PC-3 (cell line): ENCODE data around the gene MVB12B. TPM values are rescaled to one million over a fixed set of nuclear protein-coding genes. Genes with fewer than 3 reads are reported as not detected.

Experiments used
- ATAC-seq: fragments of 200-7000 bp; cut with Tn5 transposase; 2 replicates; pipeline ENCODE4 v1.9.1; 2020; ENCODE audit warnings: mild to moderate bottlenecking, moderate library complexity
- BruUV-seq: library from RNA; stranded (reverse); fragments of 400-500 nt; replicated peaks from 2 replicates; lab custom pipeline; 2021; lab: Mats Ljungman, UMichigan
- CTCF ChIA-PET: fragments of 300-600 bp; sonication (Branson Sonifier 250); formaldehyde crosslinking; loops from one replicate; lab custom pipeline; 2022; ENCODE audit warnings: antibody characterized with exemption; lab: Charles Lee
- POLR2A ChIA-PET: fragments of 300-600 bp; sonication (Branson Sonifier 250); formaldehyde crosslinking; loops from one replicate; lab custom pipeline; 2022; ENCODE audit warnings: antibody characterized with exemption; ENCODE audit not compliant: unreplicated experiment; lab: Charles Lee
- DNase-seq: peaks from one replicate; pipeline ENCODE4 v3.0.0-alpha.2; 2015
- H2AFZ ChIP-seq: fragments of 300-600 bp; sonication (generic); 2 replicates; pipeline ENCODE4 v1.6.0; 2016; ENCODE audit warnings: antibody characterized with exemption, low read length
- H3F3A ChIP-seq: fragments of 300-600 bp; sonication (generic); one replicate; pipeline ENCODE4 v1.6.0; 2017; ENCODE audit warnings: antibody characterized with exemption, low read length, control low read depth, mild to moderate bottlenecking; ENCODE audit not compliant: unreplicated experiment
- H3K27ac ChIP-seq: fragments of 300-600 bp; sonication (generic); 2 replicates; pipeline ENCODE4 v1.5.1; 2016; ENCODE audit warnings: mild to moderate bottlenecking, low read length
- H3K27me3 ChIP-seq: fragments of 300-600 bp; sonication (generic); 2 replicates; pipeline ENCODE4 v1.6.1; 2016; ENCODE audit warnings: low read length, mixed read lengths
- H3K36me3 ChIP-seq: fragments of 300-600 bp; sonication (generic); 2 replicates; pipeline ENCODE4 v1.6.1; 2016; ENCODE audit warnings: low read depth, mixed run types, low read length, mixed read lengths
- H3K4me1 ChIP-seq: fragments of 300-600 bp; sonication (generic); 2 replicates; pipeline ENCODE4 v1.5.1; 2016; ENCODE audit warnings: low read length; ENCODE audit not compliant: insufficient read depth
- H3K4me2 ChIP-seq: fragments of 300-600 bp; sonication (generic); 2 replicates; pipeline ENCODE4 v1.6.0; 2016; ENCODE audit warnings: low read length
- H3K4me3 ChIP-seq: fragments of 300-600 bp; sonication (generic); 2 replicates; pipeline ENCODE4 v1.5.1; 2016; ENCODE audit warnings: mild to moderate bottlenecking, low read length, mixed read lengths
- H3K79me2 ChIP-seq: fragments of 300-600 bp; sonication (generic); 2 replicates; pipeline ENCODE4 v1.6.1; 2017; ENCODE audit warnings: low read length, mixed read lengths
- H3K9ac ChIP-seq: fragments of 300-600 bp; sonication (generic); 2 replicates; pipeline ENCODE4 v1.6.0; 2016; ENCODE audit warnings: mild to moderate bottlenecking, low read length
- H3K9me2 ChIP-seq: fragments of 300-600 bp; sonication (generic); replicated peaks from 2 replicates; pipeline ENCODE4 v1.6.1; 2016; ENCODE audit warnings: mixed run types, low read length, mixed read lengths
- H3K9me3 ChIP-seq: fragments of 300-600 bp; sonication (generic); 2 replicates; pipeline ENCODE4 v1.6.1; 2016; ENCODE audit warnings: low read length, mixed read lengths
- H4K20me1 ChIP-seq: fragments of 300-600 bp; sonication (generic); 2 replicates; pipeline ENCODE4 v1.6.1; 2016; ENCODE audit warnings: low read length, mixed read lengths
- EZH2 ChIP-seq: fragments of 300-600 bp; sonication (generic); IDR thresholded peaks from one replicate; pipeline ENCODE4 v1.6.1; 2017; ENCODE audit warnings: antibody characterized with exemption, mild to moderate bottlenecking, low read length; ENCODE audit not compliant: unreplicated experiment
- EZH2phosphoT487 ChIP-seq: fragments of 300-600 bp; sonication (generic); IDR thresholded peaks from 2 replicates; pipeline ENCODE4 v1.6.1; 2018; ENCODE audit warnings: mild to moderate bottlenecking, antibody characterized with exemption, low read length, borderline replicate concordance
- intact Hi-C: fragments of 100-400 bp; cut with micrococcal nuclease; formaldehyde crosslinking; loops from 2 replicates; pipeline ENCODE4 v1.9.0; 2023
- total RNA-seq: library from RNA; depleted of rRNA; stranded (reverse); fragments of >200 nt; gene quantifications from 2 replicates; pipeline ENCODE4 v1.2.3, GENCODE V29; 2014
- TF ChIP-seq, protein P1 (sequence below): fragments of 300-600 bp; sonication (generic); conservative IDR thresholded peaks from 2 replicates; pipeline ENCODE4 v1.5.1; 2017; ENCODE audit warnings: antibody characterized with exemption, low read depth, mild to moderate bottlenecking, low read length

The MVB12B gene
- total RNA-seq, 1 experiment from 2014 or later: 7.2 TPM

DNA sequence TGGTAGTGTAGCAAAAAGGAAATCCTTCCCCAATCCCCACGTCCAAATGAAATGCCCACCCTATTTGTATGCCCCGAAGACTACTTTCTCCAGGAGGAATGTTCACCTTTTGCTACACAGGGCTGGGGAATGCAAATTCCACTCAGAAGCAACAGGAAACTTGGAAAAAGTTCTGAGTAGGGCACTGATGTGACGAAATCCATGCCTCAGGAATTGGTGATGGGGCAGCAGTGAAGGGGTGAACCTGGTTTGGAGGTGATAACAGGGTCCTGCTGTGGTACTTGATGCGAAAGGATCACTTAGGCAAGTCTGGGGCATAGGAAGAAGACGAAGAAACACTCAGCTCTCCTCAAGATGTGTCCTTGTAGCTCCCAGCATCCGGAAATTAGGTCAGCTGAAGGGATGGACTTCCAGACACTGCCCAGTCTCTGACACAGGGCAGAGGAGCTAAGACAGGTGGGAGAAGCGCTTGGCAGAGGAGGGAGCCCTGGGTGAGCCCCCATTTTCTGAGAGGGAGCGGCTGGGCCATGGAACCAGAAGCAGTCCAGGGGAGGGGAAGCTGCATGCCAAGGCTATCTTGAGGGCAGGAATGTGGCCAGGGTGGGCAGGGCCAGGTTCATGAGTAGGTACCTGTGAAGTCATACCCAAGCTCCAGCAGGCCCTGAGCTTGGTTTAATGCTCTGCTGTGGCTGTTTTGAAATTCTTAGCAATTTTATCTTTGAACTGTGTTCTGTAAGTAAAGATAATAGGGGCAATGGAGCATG lies 22.2 kb upstream of the MVB12B start:
- H3K9me2 ChIP-seq: no peaks in the 10 kb centered on the region
- no TSS peak for BruUV-seq
- H3K27me3 ChIP-seq: no peaks in the 10 kb centered on the region
- DNase-seq: no peak
- TF ChIP-seq EZH2phosphoT487 (no peak), EZH2 (no peak)
- TF ChIP-seq, protein P1, sequence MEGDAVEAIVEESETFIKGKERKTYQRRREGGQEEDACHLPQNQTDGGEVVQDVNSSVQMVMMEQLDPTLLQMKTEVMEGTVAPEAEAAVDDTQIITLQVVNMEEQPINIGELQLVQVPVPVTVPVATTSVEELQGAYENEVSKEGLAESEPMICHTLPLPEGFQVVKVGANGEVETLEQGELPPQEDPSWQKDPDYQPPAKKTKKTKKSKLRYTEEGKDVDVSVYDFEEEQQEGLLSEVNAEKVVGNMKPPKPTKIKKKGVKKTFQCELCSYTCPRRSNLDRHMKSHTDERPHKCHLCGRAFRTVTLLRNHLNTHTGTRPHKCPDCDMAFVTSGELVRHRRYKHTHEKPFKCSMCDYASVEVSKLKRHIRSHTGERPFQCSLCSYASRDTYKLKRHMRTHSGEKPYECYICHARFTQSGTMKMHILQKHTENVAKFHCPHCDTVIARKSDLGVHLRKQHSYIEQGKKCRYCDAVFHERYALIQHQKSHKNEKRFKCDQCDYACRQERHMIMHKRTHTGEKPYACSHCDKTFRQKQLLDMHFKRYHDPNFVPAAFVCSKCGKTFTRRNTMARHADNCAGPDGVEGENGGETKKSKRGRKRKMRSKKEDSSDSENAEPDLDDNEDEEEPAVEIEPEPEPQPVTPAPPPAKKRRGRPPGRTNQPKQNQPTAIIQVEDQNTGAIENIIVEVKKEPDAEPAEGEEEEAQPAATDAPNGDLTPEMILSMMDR: no peak
- intact Hi-C loops: no loop called here
- no peak overlapping the region for H2AFZ ChIP-seq
- no peak overlapping the region for H3K9ac ChIP-seq
- no peaks in the 10 kb centered on the region for H3K4me1 ChIP-seq
- no peak overlapping the region for H3K4me3 ChIP-seq
- no peak overlapping the region for H3K4me2 ChIP-seq
- no peak overlapping the region for H3K27ac ChIP-seq
- H3F3A ChIP-seq: no peaks in the 10 kb centered on the region
- no peak for ATAC-seq
- no peaks in the 10 kb centered on the region for H3K9me3 ChIP-seq
- H3K36me3 ChIP-seq: no peaks in the 10 kb centered on the region
- H3K79me2 ChIP-seq: no peaks in the 10 kb centered on the region
- ChIA-PET CTCF (no interaction called here), POLR2A (no interaction called here)
- H4K20me1 ChIP-seq: no peaks in the 10 kb centered on the region

DNA sequence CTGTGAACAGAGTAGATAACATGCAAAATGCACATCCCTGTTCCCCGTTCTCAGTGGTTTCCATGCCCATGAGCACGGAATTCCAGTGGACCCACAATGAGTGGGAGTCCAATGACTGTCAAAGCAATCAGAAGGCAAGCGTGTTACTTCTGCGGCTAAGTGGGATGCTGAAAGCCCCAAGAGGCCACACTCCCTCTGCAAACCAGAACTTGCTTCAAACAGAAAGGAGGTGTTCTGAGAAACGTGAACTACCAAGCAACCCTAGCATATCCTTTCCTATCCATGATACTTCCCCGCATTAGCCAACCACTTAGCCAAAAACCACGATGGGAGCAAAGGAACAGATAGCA lies 21.7 kb upstream of the MVB12B start:
- DNase-seq (no peak), ATAC-seq (no peak)
- no peak overlapping the region for H2AFZ ChIP-seq
- H4K20me1 ChIP-seq: no peaks in the 10 kb centered on the region
- no peak overlapping the region for H3K9ac ChIP-seq
- no peaks in the 10 kb centered on the region for H3K27me3 ChIP-seq
- no peaks in the 10 kb centered on the region for H3K36me3 ChIP-seq
- H3K4me2 ChIP-seq: no peak overlapping the region
- intact Hi-C loops: no loop called here
- H3K9me2 ChIP-seq: no peaks in the 10 kb centered on the region
- H3K9me3 ChIP-seq: no peaks in the 10 kb centered on the region
- ChIA-PET CTCF (no interaction called here), POLR2A (interaction anchor here (0.6 kb wide), 1 partner anchor 91 kb away, joined by 4 read pairs; no protein-coding TSS in a partner anchor)
- no peaks in the 10 kb centered on the region for H3F3A ChIP-seq
- no peak overlapping the region for H3K27ac ChIP-seq
- H3K4me1 ChIP-seq: no peaks in the 10 kb centered on the region
- no peak overlapping the region for H3K4me3 ChIP-seq
- TF ChIP-seq EZH2phosphoT487: no peak
- TF ChIP-seq, protein P1: no peak
- no peak for TF ChIP-seq EZH2
- no peaks in the 10 kb centered on the region for H3K79me2 ChIP-seq
- no TSS peak for BruUV-seq

DNA sequence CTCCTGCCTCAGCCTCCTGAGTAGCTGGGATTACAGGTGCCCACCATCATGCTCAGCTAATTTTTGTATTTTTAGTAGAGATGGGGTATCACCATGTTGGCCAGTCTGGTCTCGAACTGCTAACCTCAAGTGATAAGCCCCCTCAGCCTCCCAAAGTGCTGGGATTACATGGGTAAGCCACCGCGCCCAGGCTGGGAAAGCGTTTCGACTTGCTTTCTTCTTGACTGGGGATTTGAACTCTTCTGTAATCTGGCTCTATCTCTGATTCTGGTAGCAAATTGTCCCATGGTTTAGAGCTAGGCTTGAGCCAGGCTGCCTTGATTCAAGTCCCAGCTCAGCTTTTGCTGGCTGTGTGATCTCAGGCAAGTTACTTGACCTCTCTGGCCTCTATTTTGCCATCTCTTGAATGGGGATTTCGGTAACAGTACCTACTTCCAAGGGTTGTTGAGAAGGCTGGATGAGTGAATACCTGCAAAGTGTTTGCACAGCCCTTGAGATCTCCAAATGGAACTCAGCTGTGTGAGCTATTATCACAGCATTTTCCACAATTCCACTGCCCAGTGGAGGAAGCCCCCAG lies 20.5 kb upstream of the MVB12B start:
- no peak for DNase-seq
- ChIA-PET CTCF (no interaction called here), POLR2A (no interaction called here)
- no TSS peak for BruUV-seq
- Histone ChIP-seq H2AFZ (no peak overlapping the region), H3K4me3 (no peak overlapping the region), H3K27ac (no peak overlapping the region), H3K9me2 (no peaks in the 10 kb centered on the region), H3F3A (no peaks in the 10 kb centered on the region), H3K79me2 (no peaks in the 10 kb centered on the region), H3K36me3 (no peaks in the 10 kb centered on the region), H4K20me1 (no peaks in the 10 kb centered on the region), H3K9me3 (no peaks in the 10 kb centered on the region), H3K4me1 (no peaks in the 10 kb centered on the region), H3K27me3 (no peaks in the 10 kb centered on the region), H3K9ac (no peak overlapping the region), H3K4me2 (no peak overlapping the region)
- intact Hi-C loops: no loop called here
- no peak for ATAC-seq
- TF ChIP-seq EZH2: no peak
- TF ChIP-seq, protein P1: no peak
- TF ChIP-seq EZH2phosphoT487: no peak
